A673 (cell line): ENCODE data around the gene CABLES1.

Source experiments
- EZH2 ChIP-seq: fragments of 200-600 bp; sonication (generic); IDR thresholded peaks from 2 replicates; pipeline ENCODE4 v1.6.1; 2017; ENCODE audit warnings: borderline replicate concordance, low read depth, mild to moderate bottlenecking, mixed read lengths, antibody characterized with exemption, low read length; ENCODE audit not compliant: poor library complexity, severe bottlenecking
- TF ChIP-seq, protein P1 (sequence below): fragments of 300-800, 200-600 bp; sonication (generic); conservative IDR thresholded peaks from 2 replicates; pipeline ENCODE4 v1.5.1; 2017; ENCODE audit warnings: low read depth, mild to moderate bottlenecking, antibody characterized with exemption, low read length, moderate library complexity, mixed read lengths

DNA sequence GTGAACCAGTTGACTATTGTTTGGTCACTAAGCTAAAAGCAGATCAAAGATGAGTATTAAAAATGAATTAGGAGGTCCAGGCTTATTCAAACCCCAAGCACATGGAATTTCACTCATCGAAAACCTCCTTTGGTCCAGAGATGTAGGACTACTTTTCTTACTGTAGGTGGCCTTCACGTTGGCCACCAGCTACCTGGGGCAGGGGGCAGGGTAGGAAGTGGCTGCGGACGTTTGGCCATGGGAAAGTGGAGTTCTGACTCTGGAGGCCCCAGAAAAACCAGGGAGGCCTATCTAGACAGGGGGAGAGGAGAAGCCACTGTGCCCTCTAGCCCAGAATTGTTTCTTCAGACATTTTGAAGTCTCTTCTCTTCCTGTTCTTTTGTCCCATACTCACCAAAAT is 31.8 kb upstream of the CABLES1 start:
- TF ChIP-seq, protein P1, sequence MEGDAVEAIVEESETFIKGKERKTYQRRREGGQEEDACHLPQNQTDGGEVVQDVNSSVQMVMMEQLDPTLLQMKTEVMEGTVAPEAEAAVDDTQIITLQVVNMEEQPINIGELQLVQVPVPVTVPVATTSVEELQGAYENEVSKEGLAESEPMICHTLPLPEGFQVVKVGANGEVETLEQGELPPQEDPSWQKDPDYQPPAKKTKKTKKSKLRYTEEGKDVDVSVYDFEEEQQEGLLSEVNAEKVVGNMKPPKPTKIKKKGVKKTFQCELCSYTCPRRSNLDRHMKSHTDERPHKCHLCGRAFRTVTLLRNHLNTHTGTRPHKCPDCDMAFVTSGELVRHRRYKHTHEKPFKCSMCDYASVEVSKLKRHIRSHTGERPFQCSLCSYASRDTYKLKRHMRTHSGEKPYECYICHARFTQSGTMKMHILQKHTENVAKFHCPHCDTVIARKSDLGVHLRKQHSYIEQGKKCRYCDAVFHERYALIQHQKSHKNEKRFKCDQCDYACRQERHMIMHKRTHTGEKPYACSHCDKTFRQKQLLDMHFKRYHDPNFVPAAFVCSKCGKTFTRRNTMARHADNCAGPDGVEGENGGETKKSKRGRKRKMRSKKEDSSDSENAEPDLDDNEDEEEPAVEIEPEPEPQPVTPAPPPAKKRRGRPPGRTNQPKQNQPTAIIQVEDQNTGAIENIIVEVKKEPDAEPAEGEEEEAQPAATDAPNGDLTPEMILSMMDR = no peak
- no peak for TF ChIP-seq EZH2
